HG03342 (cell line): ENCODE measurements around the gene RRP7A.
"Not testable (repeated sequence)": the region's sequence is repeated elsewhere in the genome, so short reads cannot be mapped to it uniquely, and the experiment has no call there.

ENCODE experiments used
- ATAC-seq: cut with Tn5 transposase; IDR thresholded peaks from one replicate; pipeline ENCODE4 v1.9.1; 2021; ENCODE audit warnings: mild to moderate bottlenecking, moderate library complexity; ENCODE audit not compliant: unreplicated experiment

The RRP7A gene

DNA sequence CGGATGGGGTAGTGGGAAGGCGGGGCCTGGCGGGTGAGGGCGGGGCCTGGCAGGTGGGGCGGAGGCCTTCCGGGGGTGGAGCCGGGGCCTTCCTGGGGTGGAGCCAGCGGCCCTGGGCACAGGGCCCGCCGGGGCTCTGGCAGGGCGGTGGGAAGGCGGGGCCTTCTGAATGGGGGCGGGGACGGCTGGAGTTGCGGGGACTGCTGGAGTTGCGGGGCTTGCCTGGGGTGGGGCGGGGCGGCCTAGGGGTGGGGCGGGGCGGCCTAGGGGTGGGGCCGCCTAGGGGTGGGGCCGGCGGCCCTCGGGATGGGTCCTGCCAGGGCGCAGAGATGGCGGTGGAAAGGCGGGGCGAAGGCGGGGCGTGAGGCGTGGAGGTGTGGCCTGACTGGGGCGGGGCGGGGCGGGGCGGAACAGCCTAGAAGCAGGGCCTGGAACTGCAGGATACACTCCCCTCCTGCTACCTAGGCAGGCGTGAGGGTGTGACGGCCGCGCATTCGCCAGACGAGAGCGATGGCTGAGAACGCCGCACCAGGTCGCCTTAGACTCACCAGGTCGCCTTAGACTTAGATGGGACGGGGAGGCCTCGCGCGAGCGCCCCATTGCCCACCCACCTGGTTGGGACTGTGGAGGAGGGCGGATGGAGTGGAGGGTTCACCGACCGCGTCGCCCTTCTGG, 19.3 kb downstream of the RRP7A start:
- peak; percentile 59 for ATAC-seq

DNA sequence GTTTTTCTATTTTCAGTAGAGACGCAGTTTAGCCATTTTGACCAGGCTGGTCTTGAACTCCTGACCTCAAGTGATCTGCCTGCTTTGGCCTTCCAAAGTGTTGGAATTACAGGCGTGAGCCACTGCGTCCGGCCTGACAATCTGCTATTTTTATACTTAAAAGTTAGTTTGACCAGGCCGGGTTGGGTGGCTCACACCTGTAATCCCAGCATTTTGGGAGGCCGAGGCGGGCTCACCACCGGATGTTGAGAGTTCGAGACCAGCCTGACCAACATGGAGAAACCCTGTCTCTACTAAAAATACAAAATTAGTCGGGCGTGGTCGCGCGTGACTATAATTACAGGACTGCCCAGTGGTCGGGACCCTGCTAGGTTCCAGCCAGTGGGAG, 19.8 kb downstream of the RRP7A start:
- not testable (repeated sequence) for ATAC-seq

DNA sequence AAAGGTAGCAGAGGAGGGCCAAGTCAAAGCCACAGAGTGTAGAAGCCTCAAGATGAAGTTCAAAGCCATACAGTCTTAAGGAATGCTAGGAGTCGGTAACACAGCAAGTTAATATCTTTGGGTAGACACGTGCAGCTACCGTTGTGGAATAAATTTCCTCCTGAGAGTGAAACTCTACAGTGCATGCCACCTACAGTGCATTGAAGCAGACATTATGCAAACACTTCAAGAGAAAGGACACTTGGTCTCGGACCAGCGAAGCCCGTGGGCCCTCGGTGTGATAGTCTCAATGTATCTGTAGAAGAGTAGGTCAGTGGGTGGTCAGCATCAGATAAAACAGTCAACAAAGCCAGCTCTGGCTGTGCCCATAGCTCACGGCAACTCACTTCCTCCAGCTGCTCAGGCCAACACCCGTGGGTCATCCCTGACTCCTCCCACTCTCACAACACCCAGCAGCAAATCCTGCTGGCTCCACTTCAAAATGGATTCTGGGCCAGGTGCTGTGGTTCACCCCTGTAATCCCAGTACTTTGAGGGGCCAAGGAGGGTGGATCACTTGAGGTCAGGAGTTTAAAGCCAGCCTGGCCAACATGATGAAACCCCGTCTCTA, 24.0 kb downstream of the RRP7A start:
- not testable (repeated sequence) for ATAC-seq

DNA sequence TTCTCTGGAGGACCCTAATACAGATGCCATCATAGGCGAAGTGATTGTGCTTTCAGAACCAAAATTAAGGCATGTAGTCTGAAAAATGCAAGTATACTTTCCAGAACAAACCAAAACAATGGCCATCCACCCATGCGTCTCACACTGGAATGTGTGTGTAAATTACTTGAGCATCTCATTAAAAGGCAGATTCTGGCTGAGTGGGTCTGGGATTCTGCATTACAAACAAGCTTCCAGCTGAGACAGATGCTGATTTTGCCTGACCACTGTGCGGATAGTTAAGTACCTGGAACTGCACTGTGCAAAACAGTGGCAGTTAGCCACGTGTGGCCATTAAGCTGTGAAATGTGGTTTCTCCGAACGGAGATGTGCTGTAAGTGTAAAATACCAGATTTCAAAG, 26.2 kb downstream of the RRP7A start:
- ATAC-seq, result no peak

DNA sequence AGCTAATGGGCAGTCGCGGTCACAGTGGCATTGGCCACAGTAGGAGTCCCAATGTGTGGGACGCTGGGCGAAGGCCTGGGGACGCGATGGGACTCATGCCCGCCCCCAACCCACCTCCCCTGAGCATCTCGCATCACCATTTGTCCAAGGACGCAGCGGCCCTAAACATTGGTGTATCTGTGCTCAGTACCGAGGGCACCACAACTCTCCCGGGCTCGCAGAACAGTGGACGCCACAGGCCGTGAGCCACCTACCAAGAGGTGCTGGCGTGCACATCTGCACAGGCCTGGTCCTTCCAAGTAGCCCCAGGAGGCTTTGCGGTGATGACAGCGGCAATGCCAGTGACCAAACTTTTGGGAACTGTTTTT, 27.3 kb downstream of the RRP7A start:
- ATAC-seq, result no peak

DNA sequence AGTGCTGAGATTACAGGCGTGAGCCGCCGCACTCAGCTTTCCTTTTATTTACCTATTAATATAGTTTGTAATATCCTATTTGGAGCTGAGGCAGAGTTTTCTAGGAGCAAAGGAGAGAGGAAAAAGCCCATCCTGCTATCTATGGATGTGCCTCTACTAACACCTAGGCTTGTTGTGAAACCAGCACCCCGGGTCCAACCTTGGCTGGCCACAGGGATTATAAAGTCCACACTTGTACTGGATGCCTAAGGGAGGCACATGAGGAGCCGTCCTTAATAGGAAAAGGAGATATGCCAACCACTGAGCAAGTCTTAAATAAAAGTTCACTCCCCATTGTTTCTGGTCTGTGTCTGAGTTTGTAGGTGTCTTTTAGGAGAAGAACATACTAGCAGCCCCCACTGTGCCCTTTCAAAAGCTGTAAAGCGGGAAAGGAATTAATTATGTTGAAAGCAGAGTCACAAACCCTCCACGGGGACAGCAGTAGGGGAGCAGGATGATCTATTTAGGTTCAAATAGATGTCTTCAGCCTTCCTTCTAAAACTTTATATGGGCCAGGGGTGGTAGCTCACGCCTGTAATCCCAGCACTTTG, 29.3 kb downstream of the RRP7A start:
- ATAC-seq, result no peak

DNA sequence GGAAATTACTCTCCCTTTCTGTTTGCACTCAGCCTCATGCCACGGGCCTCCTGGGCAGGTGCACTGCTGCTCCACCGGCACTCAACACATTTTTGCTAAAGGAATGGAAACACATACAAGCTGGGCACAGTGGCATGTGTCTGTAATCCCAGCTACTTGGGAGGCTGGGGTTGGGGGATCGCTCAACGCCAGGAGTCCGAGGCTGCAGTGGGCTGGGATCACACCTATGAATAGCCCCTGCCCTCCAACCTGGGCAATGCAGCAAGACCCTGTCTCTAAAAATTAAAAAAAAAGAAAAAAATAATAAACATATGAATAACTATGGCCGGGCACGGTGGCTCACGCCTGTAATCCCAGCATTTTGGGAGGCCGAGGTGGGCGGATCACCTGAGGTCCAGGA, 30.6 kb downstream of the RRP7A start:
- ATAC-seq, result no peak

DNA sequence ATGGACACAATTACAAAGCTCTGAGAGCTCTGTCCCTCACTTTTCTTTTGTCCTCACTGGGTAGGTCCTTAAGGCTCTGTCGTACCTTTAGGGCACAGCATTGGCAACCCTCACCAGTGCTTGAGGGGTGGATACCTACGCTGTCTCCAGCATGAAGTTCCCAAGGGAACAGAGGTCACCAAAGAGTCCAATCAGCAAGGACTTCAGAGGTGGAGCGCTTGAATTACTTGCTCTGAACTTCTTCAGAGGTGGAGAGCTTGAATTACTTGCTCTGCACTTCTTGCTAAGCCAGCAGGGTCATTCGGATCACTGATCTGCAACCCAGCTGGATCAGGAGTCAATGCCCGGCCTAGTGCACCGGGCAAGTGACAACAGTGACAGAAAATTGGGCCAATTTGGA, 35.1 kb downstream of the RRP7A start:
- no peak for ATAC-seq

DNA sequence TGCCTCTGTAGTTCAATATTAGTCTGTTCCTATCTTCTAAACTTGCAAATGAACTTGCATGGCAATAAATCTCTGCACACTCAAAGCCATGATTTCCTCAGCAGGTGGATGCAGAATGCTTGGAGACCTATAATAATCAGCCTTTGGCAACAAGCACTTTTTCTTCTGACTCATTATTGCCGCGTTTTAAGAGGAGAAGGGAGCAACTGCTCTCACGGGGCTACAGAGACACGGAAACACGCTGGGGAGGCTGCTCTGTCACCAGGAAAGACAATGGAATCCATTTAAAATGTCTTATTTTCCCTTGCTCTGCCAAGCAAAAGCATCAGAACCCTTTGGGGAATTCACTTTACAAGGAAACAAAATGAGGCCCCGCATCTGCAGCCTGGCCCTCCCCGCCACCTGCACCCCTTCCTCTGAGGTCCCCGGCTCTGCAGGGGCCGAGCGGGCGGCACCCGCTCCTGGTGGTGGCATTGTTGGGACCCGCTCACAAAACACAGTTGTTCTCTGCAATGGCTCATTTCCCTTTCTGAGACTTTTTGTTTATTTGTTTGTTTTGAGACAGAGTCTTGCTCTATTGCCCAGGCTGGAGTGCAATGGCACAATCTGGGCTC, 35.9 kb downstream of the RRP7A start:
- not testable (repeated sequence) for ATAC-seq

DNA sequence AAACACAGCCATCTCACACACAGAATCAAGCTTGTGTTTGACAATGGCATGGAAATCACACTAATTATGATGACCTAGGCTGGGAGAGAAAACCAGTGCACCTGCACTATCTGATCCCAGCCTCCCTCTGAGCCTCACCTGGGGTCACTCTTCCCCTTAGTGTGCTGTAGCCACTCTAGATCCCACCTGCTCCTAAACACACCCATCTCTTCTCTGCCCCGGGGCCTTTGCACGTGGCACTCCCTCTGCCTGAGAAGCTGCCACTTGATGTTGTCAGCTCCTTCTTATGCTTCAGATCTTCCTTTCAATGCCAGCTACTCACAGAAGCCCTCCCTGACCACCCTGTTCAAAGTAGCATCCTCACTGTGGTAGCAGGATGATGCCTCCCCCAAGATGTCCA, 44.5 kb downstream of the RRP7A start:
- no peak for ATAC-seq

DNA sequence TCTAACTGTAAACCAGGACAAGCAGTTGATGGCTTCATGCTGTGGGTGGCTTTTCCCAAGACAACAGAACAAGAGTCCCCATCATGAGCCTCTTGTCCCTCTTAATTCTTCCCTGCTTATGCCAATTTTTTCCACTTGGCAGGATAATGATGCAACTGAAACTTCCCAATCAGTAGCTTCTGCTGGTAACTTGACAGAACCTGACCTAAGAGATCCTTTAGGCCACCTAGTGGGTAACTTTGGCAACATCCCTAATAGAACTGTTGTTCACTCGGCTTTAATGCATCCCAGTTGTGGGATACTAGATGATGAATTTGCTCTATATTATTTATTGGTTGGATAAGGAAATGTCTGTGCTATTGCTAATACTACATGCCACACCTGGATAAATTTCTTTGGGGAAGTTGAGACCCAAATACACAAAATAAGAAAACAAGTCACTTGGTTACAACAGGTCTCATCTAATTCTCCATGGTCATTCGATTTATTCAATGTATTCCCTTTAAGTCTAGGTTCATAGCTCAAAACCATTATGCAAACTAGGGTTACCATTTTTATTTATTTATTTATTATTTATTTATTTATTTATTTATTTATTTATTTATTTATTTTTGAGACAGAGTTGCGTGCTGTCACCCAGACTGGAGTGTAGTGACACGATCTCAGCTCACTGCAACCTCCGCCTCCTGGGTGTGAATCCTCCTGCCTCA, 46.0 kb downstream of the RRP7A start:
- ATAC-seq, result no peak

DNA sequence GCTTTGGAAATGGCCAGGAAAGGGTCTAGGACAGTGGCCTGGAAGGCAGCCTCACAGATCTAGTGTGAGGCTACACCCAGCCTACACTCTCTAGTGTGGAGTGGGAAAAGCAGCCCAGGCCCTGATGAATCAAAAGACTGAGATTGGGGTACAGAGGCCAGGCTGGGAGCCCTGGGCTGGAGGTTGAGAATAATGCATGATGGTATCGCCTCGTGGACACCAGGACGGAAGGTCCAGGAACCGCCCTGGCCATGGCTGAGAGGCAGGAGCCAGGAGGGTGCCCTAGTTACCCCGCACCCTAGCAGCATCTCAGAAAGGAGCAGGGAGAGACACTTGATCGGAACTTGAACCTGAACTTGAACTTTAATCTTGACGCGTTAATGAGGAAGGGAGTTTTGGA, 46.9 kb downstream of the RRP7A start:
- ATAC-seq, result no peak

DNA sequence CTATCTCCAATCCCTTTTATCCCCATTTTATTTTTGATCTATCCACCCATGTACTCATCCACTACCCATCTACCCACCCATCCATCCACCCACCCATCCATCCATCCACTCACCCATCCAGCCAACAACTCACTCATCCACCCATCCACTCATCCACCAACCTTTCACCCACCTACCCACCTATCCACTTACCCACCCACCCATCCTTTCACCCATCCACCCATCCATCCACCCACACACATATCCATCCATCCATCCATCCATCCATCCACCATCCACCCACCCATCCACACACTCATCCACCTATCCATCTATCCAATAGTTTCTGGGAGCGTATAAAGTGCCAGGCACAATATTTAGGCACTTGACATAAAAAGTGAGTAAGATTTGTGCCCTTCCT, 48.2 kb downstream of the RRP7A start:
- no peak for ATAC-seq

DNA sequence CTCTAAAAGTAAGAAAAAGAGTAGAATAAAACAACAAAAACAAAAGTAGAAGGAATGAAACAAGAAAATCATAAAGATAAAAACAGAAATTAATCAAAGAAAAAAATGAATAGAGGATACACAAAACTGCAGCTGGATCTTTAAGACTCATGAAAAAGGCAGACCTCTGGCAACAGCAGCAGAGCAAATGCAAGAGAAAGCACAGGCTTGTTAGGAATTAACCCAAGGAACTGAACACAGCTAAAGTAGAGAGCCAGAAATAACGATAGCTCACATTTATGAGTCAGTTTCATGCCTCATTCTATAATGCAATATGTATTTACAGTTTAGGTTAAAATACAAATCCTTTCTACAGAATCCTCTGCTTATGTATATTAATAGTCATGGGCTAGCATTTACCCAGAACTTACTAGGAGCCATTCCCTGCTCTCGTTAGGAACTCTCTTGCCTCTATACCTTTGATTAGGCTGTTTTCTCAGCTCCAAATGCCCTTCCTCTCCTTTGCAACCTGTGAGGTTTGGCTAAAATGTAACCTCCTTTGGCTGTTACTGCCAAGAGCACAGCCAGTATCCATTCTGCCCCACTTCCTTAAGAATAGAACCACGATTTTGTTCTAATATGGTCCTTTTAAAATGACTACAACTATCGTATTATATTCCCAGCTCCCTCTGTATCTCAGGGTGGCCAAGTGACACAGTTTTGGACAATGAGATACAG, 49.1 kb downstream of the RRP7A start:
- ATAC-seq, result no peak

DNA sequence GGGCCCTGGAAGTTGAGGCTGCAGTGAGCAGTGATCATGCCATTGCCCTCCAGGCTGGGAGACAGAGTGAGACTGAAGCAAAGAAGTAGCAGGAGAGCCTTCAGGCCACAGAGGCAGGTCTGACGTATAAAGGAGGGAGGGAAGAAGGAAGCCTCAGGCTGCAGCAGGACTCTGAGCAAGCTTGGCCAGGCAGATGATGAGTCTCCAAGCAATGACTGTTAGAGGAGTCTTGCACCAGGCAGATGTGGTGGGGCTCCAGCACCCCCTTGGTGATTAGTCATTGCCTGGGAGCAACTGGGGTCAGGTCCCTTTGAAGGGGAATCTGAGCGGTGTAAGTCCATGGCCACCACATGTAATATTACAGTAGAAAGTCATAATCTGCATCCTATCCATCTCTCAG, 50.8 kb downstream of the RRP7A start:
- ATAC-seq, result no peak

DNA sequence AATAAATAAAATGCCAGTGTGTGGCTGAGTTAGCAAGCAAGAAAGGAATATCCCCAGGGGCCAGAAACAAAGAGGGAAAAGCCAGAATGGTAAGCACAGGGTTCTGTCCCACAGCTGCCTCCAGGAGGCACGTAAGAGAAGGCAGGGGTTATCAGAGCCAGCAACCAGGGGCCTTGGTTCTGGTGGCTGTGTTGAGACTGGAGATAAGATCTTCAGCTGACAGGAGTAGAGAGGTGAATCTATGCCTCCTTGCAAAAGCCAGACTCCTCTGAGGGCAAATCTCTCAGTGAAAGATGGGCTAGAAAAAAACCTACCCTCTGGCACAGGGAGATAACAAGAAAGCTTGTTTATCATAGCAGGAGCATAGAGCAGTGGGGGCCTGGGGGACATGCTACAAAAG, 57.6 kb downstream of the RRP7A start:
- no peak for ATAC-seq

DNA sequence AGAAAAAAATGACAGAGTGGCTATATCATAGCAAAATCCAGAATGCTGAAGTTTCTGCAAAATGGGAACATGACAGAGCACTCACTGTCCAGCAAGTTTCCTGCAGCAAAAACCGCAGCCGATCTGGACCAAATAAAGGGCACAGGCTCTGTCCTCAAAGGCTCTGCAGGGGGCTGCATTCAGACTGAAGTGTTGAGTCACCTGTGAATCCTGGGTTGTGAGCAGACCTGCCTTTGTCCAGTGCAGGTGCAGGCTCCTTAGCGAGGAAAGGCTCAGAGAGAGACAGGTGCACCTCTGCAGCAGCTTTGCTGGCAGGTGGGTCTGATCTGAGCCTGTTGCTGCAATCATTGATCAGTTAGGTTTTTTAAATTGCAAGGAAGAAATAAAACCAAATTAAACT, 58.1 kb downstream of the RRP7A start:
- ATAC-seq, result no peak
